GM10248 (cell line): ENCODE results near the gene OGFR.

ENCODE experiments used
- CTCF ChIA-PET: fragments of 300-600 bp; sonication (Branson Sonifier 250); formaldehyde crosslinking; extraction: SDS; loops from one replicate; lab custom pipeline; 2021; ENCODE audit warnings: antibody characterized with exemption; lab: Yijun Ruan, JAX
- POLR2A ChIA-PET: fragments of 350-650 bp; sonication (Branson Sonifier 250); formaldehyde crosslinking; extraction: SDS; loops from one replicate; lab custom pipeline; 2020; ENCODE audit warnings: antibody characterized with exemption; lab: Yijun Ruan, JAX
- DNase-seq: peaks from one replicate; pipeline ENCODE4 v3.0.0; 2012; ENCODE audit errors: extremely low spot score
- TF ChIP-seq, protein P1 (sequence below): IDR thresholded peaks from 2 replicates; pipeline ENCODE4 v1.5.1; 2012; ENCODE audit warnings: mild to moderate bottlenecking, low read depth; ENCODE audit errors: extremely low read depth, missing control alignments, control extremely low read depth

OGFR gene

DNA sequence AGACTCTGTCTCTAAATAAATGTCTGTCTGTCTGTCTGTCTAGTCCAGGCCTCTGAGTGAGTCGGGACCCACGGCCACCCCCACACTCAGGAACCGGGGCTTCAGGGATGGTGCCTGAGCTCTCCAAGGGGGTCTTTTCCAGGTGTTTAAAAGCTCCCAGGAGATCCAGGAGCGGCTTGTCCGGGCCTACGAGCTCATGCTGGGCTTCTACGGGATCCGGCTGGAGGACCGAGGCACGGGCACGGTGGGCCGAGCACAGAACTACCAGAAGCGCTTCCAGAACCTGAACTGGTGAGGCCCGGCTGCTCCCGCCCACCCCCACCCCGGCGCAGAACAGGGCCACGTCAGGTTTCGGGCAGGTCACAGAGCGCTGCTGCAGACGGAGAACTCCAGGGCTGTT lies 6.7 kb downstream of the OGFR start:
- ChIA-PET POLR2A (no interaction called here), CTCF (interaction anchor here (0.9 to 1.1 kb wide), 2 partner anchors 9 to 22 kb away, joined by 3 read pairs; no protein-coding TSS in a partner anchor)
- TF ChIP-seq, protein P1, sequence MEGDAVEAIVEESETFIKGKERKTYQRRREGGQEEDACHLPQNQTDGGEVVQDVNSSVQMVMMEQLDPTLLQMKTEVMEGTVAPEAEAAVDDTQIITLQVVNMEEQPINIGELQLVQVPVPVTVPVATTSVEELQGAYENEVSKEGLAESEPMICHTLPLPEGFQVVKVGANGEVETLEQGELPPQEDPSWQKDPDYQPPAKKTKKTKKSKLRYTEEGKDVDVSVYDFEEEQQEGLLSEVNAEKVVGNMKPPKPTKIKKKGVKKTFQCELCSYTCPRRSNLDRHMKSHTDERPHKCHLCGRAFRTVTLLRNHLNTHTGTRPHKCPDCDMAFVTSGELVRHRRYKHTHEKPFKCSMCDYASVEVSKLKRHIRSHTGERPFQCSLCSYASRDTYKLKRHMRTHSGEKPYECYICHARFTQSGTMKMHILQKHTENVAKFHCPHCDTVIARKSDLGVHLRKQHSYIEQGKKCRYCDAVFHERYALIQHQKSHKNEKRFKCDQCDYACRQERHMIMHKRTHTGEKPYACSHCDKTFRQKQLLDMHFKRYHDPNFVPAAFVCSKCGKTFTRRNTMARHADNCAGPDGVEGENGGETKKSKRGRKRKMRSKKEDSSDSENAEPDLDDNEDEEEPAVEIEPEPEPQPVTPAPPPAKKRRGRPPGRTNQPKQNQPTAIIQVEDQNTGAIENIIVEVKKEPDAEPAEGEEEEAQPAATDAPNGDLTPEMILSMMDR: no peak
- no peak for DNase-seq

DNA sequence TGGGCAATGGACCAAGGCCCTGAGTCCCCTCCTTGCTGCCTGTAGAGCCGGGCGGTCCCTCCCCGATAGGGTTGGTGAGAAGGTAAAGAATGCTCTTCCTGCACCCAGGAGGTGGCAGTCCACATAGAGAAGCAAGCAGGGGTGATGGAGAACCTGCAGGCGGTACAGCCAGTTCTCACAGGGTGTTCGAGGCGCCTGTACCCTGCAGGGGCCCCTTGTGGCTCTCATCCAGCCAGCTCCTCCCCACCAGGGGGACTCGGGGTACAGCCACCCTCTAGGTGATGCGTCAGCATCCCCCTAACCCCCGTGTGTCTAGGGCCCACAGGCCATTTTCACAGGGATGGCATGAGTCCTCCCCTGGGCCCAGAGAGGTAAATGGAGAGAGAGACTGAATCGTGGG lies 7.1 kb downstream of the OGFR start:
- POLR2A ChIA-PET: no interaction called here
- CTCF ChIA-PET: interaction anchor here (0.9 to 1.2 kb wide), 2 partner anchors 9 to 312 kb away, joined by 3 read pairs; no protein-coding TSS in a partner anchor
- no peak for DNase-seq
- TF ChIP-seq, protein P1: no peak

DNA sequence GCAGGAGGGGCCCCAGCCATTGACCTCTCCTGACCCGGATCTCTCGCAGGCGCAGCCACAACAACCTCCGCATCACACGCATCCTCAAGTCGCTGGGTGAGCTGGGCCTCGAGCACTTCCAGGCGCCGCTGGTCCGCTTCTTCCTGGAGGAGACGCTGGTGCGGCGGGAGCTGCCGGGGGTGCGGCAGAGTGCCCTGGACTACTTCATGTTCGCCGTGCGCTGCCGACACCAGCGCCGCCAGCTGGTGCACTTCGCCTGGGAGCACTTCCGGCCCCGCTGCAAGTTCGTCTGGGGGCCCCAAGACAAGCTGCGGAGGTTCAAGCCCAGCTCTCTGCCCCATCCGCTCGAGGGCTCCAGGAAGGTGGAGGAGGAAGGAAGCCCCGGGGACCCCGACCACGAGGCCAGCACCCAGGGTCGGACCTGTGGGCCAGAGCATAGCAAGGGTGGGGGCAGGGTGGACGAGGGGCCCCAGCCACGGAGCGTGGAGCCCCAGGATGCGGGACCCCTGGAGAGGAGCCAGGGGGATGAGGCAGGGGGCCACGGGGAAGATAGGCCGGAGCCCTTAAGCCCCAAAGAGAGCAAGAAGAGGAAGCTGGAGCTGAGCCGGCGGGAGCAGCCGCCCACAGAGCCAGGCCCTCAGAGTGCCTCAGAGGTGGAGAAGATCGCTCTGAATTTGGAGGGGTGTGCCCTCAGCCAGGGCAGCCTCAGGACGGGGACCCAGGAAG lies 7.7 kb downstream of the OGFR start:
- TF ChIP-seq, protein P1: no peak
- ChIA-PET CTCF (interaction anchor here (1.2 kb wide), 1 partner anchor 312 kb away, joined by 3 read pairs; no protein-coding TSS in a partner anchor), POLR2A (no interaction called here)
- no peak for DNase-seq

DNA sequence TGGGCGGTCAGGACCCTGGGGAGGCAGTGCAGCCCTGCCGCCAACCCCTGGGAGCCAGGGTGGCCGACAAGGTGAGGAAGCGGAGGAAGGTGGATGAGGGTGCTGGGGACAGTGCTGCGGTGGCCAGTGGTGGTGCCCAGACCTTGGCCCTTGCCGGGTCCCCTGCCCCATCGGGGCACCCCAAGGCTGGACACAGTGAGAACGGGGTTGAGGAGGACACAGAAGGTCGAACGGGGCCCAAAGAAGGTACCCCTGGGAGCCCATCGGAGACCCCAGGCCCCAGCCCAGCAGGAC lies 8.2 kb downstream of the OGFR start:
- TF ChIP-seq, protein P1: no peak
- ChIA-PET POLR2A (no interaction called here), CTCF (interaction anchor here (1.2 kb wide), 1 partner anchor 313 kb away, joined by 3 read pairs; no protein-coding TSS in a partner anchor)
- DNase-seq: no peak

DNA sequence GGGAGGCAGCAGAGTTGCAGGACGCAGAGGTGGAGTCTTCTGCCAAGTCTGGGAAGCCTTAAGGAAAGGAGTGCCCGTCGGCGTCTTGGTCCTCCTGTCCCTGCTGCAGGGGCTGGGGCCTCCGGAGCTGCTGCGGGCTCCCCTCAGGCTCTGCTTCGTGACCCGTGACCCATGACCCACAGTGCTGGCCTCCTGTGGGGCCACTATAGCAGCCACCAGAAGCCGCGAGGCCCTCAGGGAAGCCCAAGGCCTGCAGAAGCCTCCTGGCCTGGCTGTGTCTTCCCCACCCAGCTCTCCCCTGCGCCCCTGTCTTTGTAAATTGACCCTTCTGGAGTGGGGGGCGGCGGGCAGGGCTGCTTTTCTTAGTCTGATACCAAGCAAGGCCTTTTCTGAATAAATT lies 9.0 kb downstream of the OGFR start:
- ChIA-PET CTCF (interaction anchor here (0.8 kb wide), 1 partner anchor 9 kb away, joined by 3 read pairs; no protein-coding TSS in a partner anchor), POLR2A (no interaction called here)
- TF ChIP-seq, protein P1: no peak
- DNase-seq: no peak

DNA sequence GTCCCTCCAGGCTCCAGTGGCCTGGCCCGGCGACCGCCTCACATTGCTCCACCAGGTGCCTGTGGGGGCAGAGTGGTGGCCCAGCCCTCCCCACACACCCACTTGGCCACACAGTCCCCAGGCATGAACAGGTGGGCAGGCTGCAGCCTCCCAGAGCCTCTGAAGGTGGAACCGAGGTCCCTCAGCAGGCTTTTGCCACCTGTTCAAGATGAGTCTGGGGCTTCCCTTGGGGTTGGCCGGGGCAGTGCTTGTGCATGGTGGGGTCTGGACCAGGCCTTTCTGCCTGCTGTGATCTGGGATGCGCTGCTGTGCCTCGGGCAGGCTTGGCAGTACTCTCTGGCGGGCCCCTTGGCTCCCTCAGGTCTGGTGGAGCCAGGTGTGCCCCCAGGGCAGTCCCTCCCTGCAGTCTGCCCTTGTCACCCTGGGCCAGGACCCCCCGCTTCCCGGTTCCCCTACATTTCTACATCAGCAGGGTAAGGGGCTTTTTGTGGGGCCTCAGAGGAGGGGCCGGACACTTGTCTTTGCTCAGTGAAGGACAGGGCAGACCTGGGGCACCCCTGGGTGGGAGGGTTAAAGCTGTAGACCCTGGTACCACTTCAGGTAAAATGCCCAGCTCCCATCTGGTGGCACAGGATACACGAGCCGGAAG lies 9.5 kb downstream of the OGFR start:
- DNase-seq: no peak
- CTCF ChIA-PET: interaction anchor here (0.8 to 1.3 kb wide), 2 partner anchors 9 to 23 kb away, joined by 3 read pairs; no protein-coding TSS in a partner anchor
- POLR2A ChIA-PET: no interaction called here
- TF ChIP-seq, protein P1: no peak
